Keratinocyte (primary cell): ENCODE measurements around the gene FTO.

Source experiments
- CTCF ChIP-seq, 3 experiments: IDR thresholded peaks in 1 of 3; conservative IDR thresholded peaks in 1 of 3; optimal IDR thresholded peaks in 1 of 3; 2 replicates in 2 of 3; 3 replicates in 1 of 3; pipeline versions ENCODE3 to v1.5.1; 2011; ENCODE audit warnings: low read length in 3 of 3, mild to moderate bottlenecking in 3 of 3, moderate library complexity in 2 of 3, control low read depth in 1 of 3, inconsistent platforms in 1 of 3; ENCODE audit not compliant: insufficient read depth in 2 of 3; ENCODE audit errors: extremely low read depth in 1 of 3
- EZH2 ChIP-seq: IDR thresholded peaks from one replicate; pipeline ENCODE4 v1.6.1; 2012; ENCODE audit warnings: inconsistent platforms, mild to moderate bottlenecking, low read length, moderate library complexity

GRCh38 chr16:54098247-54098646 is 394.3 kb downstream of the FTO start:
- TF ChIP-seq CTCF (optimal IDR thresholded peaks at IDR 0.05 in 1 of 3, IDR thresholded peaks at IDR 0.05 in 1 of 3, conservative IDR thresholded peaks at IDR 0.05 in 1 of 3; ENCODE audit: extremely low read depth in 1 of 3, insufficient read depth in 2 of 3, low read length in 3 of 3) (no peak), EZH2 (no peak)
